NCI-H1436 (cell line): ENCODE data around the gene MEGF10.
"Not testable (repeated sequence)": the region's sequence is repeated elsewhere in the genome, so short reads cannot be mapped to it uniquely, and the experiment has no call there.

ENCODE experiments used
- DNase-seq: peaks from one replicate; lab custom pipeline; 2025; lab: John Stamatoyannopoulos, UW

Gene MEGF10

GRCh38 chr5:127290019-127290945, at the start of gene MEGF10:
Gene MEGF10 (plus strand): TSS chr5:127290796. CDS start chr5:127331309, 40,513 bp downstream.
- no peak for DNase-seq

- no peak for DNase-seq
Observed at GRCh38 chr5:127243011-127243410, 47.6 kb upstream of the MEGF10 start.

DNA sequence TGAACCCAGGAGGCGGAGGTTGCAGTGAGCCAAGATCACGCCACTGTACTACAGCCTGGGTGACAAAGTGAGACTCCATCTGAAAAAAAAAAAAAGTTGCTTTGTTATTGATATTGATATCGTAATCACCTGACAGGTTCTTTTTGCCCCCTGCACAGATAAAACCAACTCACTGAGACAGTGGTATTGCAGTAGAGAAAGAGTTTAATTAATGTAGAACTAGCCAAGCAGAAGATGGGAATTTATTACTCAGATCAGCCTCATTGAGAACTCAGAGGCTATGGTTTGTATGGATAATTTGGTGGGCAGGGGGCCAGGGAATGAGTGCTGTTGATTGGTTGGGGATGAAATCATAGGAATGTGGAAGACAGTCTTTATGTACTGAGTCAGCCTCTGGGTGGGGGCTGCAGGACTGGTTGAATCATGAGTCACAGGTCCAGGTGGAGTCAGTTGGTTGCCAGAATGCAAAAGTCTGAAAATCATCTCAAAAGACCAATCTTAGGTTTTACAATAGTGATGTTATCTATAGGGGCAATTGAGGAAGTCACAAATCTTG, 35.8 kb upstream of the MEGF10 start:
- DNase-seq = no peak

DNA sequence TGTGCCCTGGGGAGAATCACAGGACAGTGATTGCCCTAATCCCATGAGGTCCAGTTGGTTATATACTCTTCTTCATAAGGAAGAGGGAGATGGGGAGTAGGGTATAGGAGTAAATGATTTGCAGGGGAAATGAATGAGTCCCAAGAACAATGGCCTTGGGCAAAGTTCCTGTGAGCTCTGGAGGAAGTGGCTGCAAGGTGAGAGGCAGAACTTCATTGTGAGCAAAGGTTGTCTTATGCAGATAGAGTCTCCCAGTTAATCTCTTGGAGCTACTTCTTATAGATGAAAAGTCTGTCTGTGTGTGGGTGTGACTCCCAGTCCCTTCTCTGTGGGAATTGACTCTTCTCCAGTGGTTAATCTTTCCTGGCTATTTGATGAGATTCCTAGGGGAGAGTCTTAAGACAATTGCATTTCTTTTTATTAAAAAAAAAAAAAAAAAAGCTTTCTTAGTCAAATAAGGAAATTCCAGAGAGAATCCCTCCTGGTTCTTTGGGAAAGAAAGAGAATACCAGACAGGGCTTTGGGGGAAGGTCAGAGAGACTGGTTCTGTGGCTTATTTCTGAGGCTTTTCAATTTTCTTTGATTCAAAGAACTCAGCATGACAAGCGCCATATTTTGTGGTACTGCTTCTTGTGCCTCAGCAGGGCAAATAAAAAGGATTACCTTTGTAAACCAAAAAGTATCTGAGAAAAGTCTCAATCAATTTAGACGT, 33.6 kb upstream of the MEGF10 start:
- no peak for DNase-seq

DNA sequence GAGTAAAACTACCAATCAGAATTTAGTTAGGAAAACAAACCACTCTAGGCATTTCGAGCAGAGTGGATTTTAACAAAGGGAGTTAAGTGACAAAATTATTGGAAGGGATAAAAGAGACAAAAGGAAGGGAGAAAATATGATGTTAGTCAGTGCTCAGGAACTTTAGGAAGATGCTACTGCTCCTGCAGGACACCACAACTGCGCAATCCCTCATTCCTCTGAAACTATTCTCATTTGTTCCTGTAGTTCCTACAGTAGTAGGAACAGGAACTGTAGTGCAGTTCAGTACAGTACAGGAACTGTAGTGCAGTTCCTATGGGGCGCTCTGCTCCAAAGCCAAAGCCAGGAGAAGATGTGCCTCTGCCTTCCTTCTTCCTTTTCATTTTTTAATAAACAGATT, 29.9 kb upstream of the MEGF10 start:
- DNase-seq = no peak

DNA sequence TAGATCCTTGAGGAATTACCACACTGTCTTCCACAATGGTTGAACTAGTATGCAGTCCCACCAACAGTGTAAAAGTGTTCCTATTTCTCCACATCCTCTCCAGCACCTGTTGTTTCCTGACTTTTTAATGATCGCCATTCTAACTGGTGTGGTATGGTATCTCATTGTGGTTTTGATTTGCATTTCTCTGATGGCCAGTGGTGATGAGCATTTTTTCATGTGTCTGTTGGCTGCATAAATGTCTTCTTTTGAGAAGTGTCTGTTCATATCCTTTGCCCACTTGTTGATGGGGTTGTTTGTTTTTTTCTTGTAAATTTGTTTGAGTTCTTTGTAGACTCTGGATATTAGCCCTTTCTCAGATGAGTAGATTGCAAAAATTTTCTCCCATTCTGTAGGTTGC, 25.1 kb upstream of the MEGF10 start:
- not testable (repeated sequence) for DNase-seq

- DNase-seq = not testable (repeated sequence)
Observed at GRCh38 chr5:127268342-127268741, 22.3 kb upstream of the MEGF10 start.

DNA sequence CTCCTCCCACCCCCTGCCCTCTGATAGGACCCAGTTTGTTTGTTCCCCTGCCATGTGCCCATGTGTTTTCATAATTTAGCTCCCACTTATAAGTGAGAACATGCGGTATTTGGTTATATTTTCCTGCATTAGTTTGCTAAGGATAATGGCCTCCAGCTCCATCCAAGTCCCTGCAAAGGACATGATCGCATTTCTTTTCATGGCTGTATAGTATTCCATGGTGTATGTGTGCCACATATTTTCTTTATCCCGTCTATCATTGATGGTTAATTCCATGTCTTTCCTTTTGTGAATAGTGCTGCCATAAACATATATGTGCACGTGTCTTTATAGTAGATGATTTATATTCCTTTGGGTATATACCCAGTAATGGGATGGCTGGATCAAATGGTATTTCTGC, 19.9 kb upstream of the MEGF10 start:
- not testable (repeated sequence) for DNase-seq

DNA sequence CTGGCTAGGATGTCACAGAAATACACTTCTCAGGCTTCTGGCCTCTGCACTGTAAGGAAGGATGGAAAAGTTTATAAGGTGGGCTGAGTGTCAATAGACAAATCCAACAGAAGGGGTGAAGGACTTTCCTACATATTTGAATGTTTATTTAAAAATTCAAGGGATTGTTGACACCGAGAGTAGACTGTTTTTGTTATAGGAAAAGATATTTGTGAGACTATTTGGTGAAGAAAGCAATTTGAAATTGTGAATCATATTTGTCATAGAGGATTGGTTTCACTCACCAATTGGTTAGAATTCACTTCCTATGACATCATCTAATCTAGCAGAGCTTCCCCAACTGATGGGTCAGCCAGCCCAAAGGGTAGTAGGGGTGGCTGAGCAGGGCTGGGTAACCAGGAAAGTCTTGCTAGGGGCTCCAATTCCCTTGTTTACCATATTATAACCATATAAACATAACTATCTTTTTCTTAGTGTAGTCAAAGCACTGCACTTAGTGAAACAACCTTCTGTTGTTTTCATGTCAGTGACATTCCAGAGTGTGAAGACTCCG, 14.9 kb upstream of the MEGF10 start:
- DNase-seq = no peak

DNA sequence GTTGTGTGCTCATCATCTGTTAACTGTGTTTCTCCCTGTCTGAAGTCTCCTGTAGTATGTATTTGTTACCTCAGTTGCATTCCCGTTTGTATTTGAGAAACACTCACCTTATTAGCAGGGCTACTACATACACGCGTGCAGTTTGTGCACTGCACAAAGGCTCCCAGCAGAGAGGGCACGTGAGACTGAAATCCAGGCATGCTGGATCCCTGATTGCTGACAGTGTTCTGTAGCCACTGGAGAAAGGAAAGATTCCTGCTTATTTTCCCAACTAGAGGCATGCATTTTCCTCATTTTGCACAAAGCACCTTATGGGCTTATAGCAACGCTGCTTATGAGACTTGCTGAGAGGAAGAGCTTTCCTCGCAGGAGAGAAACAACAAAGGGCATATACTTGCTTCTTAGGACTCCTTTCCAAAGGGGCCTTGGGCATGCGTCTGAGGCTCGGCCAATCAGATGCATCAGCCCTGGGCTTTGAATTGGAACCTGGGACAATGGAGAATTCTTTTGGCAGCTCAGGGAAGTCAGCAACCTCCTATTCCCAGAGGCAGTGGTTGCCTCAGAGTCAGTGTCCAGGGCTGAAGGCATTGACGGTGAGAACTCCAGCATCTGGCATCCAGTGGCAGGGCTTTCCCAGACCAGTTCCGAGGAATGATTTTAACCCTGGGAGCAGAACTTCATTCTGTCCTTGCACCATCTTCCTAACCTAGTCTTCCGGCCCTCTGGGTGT, 9.9 kb upstream of the MEGF10 start:
- no peak for DNase-seq

DNA sequence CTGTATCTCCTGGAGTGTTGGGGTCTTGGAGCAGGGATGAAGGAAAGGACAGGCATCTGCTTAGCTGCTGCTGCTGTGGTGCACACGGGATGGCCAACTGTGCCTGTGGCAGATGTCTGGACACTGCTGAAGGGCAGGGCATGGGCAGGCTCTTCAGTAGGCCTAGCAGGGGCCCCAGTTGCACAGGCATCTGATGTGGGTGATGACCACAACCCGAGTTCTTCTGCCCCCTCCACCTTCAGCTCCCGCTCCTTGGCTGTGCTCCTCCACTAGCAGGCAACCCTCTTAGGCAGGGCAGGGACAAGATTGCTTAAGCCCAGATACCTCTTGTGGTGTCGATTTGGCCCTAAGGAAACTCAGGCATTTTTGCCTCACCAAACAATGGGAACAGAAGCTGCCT, 9.0 kb upstream of the MEGF10 start:
- DNase-seq = no peak

DNA sequence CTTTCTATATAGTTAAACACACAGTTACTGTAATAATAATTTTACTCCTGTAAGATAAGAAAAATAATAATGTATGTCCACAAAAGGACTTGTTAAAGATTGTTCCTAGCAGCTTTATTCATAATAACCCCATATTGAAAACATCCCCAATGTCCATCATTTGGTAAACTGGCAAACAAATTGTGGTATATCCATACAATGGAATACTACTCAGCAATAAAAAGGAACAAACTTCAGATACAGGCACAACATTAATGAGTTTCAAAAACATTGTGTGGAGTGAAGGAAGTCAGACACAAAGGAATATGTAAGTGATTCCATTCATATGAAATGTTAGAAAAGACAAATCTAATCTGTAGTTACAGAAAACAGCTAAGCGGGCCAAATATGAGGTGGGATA, 1.9 kb upstream of the MEGF10 start:
- no peak for DNase-seq

- DNase-seq = no peak
Observed at GRCh38 chr5:127290946-127291693, 524 bp downstream of the MEGF10 start.

DNA sequence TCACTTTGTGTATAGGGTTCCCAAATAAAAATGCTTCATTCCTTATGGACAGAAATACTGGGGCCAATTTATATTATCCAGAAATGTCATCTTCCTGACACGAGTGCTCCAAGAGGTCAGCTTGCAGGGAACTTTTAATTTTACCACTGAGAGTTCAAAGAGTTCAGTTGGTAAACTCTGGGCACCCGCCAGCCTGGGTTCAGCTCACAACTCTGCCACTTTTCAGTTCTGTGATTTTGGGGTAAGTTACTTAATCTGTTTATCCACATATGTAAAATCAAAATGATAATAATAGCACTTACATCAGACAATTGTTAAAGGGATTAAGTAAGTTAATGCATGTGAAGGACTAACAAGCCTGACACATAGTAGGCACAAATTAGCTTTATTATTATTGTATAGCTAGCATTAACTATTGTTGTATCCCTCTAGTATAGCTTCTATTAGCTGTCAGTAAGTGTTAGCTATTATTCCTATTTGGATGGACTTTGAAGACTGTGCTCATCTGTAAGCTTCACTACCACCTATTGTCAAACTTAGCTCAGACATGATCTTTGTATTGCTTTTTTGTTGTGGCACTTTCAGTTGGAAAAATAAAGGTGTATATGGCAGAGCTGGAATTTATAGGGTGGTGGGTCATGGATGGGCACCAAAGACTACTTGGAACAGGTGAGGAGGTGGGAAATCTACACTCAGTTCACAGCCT, 1.6 kb downstream of the MEGF10 start:
- DNase-seq = no peak

- DNase-seq = no peak
Observed at GRCh38 chr5:127293373-127293772, 2.8 kb downstream of the MEGF10 start.

DNA sequence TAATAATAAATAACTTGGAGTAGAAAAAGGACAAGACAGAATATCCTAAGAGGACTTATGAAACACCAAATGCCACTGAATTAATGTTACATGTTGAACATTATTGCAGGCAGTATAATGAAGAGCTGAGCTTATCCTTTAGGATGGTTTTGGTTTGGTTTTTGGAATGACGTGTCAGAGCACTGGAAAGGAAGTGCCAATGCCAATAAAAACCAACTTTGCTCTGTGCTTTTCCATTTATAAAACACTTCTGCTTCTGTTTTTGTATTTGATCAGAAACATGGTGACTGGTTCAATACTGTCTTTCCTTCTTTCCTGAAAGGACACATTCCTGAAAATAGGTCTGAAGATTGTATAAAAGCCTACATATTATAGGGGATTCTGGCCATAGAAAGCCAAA, 4.2 kb downstream of the MEGF10 start:
- DNase-seq = no peak

- no peak for DNase-seq
Observed at GRCh38 chr5:127295454-127295853, 4.9 kb downstream of the MEGF10 start.

DNA sequence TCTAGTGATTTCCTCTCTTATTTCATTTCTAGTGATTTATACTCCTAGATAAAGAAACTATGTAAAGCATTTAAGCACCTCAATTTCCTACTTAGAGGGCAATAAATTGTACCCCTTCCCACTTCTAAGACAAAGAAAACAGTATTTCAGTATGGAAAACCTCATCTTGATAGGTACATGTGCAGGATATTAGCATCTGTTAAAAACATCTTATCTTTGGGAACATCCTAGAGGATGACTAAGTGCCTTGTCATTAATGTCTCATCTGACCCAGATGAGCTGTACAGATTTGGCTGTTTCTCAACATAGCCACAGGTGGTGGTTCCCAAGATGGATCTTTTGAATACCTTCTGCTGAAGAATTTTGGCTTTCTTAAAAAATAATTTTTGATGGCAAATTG, 5.7 kb downstream of the MEGF10 start:
- DNase-seq = no peak

DNA sequence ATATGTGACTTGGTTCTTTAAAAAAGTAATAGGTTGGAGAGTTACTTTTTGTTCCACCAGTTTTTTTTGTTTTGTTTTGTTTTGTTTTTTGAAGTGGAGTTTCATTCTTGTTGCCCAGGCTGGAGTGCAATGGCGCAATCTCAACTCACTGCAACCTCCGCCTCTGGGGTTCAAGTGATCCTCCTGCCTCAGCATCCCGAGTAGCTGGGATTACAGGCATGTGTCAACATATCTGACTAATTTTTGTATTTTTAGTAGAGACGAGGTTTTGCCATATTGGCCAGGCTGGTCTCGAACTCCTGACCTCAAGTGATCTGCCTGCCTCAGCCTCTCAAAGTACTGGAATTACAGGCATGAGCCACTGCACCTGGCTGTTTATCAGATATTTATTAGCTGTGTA, 6.3 kb downstream of the MEGF10 start:
- DNase-seq = not testable (repeated sequence)

DNA sequence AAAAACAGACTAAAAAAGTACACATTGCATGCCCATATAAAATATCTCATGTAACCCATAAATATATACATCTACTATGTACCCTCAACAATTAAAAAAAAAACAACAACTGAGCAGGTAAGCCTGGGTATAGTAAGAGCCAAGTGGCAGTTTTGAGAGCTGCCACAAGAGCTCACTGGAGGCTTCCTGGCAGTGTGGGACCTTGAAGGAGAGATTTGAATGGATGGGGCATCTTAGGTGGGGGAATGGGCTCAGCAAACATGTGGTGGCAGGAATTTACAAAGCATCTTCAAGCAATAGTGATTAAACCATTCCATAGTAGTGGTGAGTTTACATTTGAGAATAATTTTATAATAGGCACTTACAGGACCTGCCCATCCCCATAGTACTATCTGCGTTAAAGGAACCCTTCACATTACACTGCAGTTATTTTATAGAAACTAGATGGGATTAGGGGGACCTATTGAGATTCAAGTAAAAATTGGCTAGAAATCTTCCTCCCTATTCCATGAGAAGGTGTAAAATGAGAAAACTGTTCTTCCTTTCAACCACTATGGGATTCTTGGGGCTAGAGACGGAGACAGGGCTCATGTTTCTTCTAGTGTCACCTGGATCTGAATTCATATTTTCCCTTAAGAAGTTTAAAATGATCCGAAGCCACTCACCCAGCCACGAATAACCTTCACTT, 6.9 kb downstream of the MEGF10 start:
- DNase-seq = no peak
